Testis (tissue), 3 donors: ENCODE results near the gene F11. TPM values are rescaled to one million over a fixed set of nuclear protein-coding genes. Genes with fewer than 3 reads are reported as not detected.
"Not testable (repeated sequence)": the region's sequence is repeated elsewhere in the genome, so short reads cannot be mapped to it uniquely, and the experiment has no call there.

ENCODE experiments used
- DNase-seq: peaks from one replicate; pipeline ENCODE4 v3.0.0-alpha.2; 2019
- H3K27ac ChIP-seq, 2 donors: fragments of 200-600 bp; sonication (generic); one replicate each; pipeline ENCODE4 v1.5.1; 2019
- H3K27me3 ChIP-seq: fragments of 200-600 bp; sonication (generic); one replicate; pipeline ENCODE4 v1.5.1; 2019
- H3K36me3 ChIP-seq: fragments of 200-600 bp; sonication (generic); one replicate; pipeline ENCODE4 v1.5.1; 2017; ENCODE audit warnings: low read depth; ENCODE audit errors: missing control alignments
- H3K4me1 ChIP-seq: fragments of 200-600 bp; sonication (generic); one replicate; pipeline ENCODE4 v1.5.1; 2019
- H3K4me3 ChIP-seq, 2 donors: fragments of 200-600 bp; sonication (generic); one replicate each; pipeline ENCODE4 v1.5.1; 2017 to 2019
- H3K9me3 ChIP-seq: fragments of 200-600 bp; sonication (generic); one replicate; pipeline ENCODE4 v1.5.1; 2017
- CTCF ChIP-seq, 3 experiments: fragments of 450-650 bp in 2 of 3; fragments of 200-600 bp in 1 of 3; sonication (generic) in 1 of 3; IDR thresholded peaks; one replicate each; pipeline ENCODE4 v1.5.1; 2016 to 2019; ENCODE audit warnings: antibody characterized with exemption in 3 of 3, mild to moderate bottlenecking in 2 of 3, moderate library complexity in 1 of 3
- POLR2A ChIP-seq: fragments of 450-650 bp; IDR thresholded peaks from one replicate; pipeline ENCODE4 v1.6.1; 2017; ENCODE audit warnings: antibody characterized with exemption, mild to moderate bottlenecking, moderate library complexity
- WGBS, 2 donors: methylation state at CpG; one replicate each; pipeline ENCODE4 v1.1.5; 2018; 5-methylcytosine and 5-hydroxymethylcytosine counted together
- intact Hi-C: fragments of 100-400 bp; cut with DNase I; formaldehyde crosslinking; loops from one replicate; pipeline ENCODE4 v1.15.1; 2023; ENCODE audit warnings: low total_unique reads
- polyA plus RNA-seq: library from polyadenylated mRNA; stranded (reverse); fragments of 350-450 nt; fragmentation: Illumina TruSeq; extraction: RNeasy Lipid Tissue Mini Kit (QIAGEN cat#74804); gene quantifications from one replicate; pipeline ENCODE4 v1.2.3, GENCODE V29; 2014; ENCODE audit warnings: low read depth, low replicate concordance; ENCODE audit not compliant: insufficient read depth
- total RNA-seq, 2 donors: library from RNA; depleted of rRNA; stranded (reverse); fragments of >200 nt; gene quantifications; one replicate each; pipeline ENCODE4 v1.2.3, GENCODE V29; 2016

The F11 gene
- total and polyA plus RNA-seq, 3 donors from 2014 or later = 0.19 TPM; not detected in 2

GRCh38 chr4:186260117-186260503 lies 5.9 kb upstream of the F11 start:
- WGBS, 2 donors = 80 to 87% methylated on average over 6 of the region's 6 CpGs
- TF ChIP-seq POLR2A (no peak), CTCF (IDR thresholded peaks at IDR 0.05) (no peak)

GRCh38 chr4:186260504-186261448 lies 5.2 kb upstream of the F11 start:
- WGBS, 2 donors = 47 to 75% methylated on average over 9 to 12 of the region's 12 CpGs
- no peak for TF ChIP-seq CTCF (IDR thresholded peaks at IDR 0.05)
- no peak for TF ChIP-seq POLR2A
- Histone ChIP-seq H3K27me3 (no peaks in the 10 kb centered on the region), H3K4me1 (peaks cover 7% of the 10 kb centered on the region), H3K27ac (no peak overlapping the region), H3K36me3 (no peaks in the 10 kb centered on the region), H3K4me3 (no peak overlapping the region), H3K9me3 (no peaks in the 10 kb centered on the region)
- peak; percentile 72 for DNase-seq
- intact Hi-C loops = no loop called here

More at GRCh38 chr4:186260117-186260503, 5.9 kb upstream of the F11 start:
- no peak overlapping the region for H3K4me3 ChIP-seq
- intact Hi-C loops = no loop called here
- no peak overlapping the region for H3K27ac ChIP-seq
- H3K9me3 ChIP-seq = no peaks in the 10 kb centered on the region
- no peak for DNase-seq
- no peaks in the 10 kb centered on the region for H3K27me3 ChIP-seq
- peaks cover 7% of the 10 kb centered on the region for H3K4me1 ChIP-seq
- no peaks in the 10 kb centered on the region for H3K36me3 ChIP-seq

GRCh38 chr4:186264660-186265059 lies 1.3 kb upstream of the F11 start:
- 85% methylated on average over 7 of the region's 7 CpGs for WGBS, 2 donors
- H3K4me3 ChIP-seq = no peak overlapping the region
- H3K36me3 ChIP-seq = no peaks in the 10 kb centered on the region

GRCh38 chr4:186265250-186265649 lies 739 bp upstream of the F11 start:
- WGBS, 2 donors = 81% methylated on average over 11 of the region's 11 CpGs
- H3K4me1 ChIP-seq = peaks cover 11% of the 10 kb centered on the region
- H3K27ac ChIP-seq, H3K9me3 ChIP-seq, DNase-seq, intact Hi-C loops, H3K36me3 ChIP-seq, H3K27me3 ChIP-seq, H3K4me3 ChIP-seq: not testable (repeated sequence)

More at GRCh38 chr4:186264660-186265059, 1.3 kb upstream of the F11 start:
- DNase-seq = no peak
- no peaks in the 10 kb centered on the region for H3K9me3 ChIP-seq
- no peaks in the 10 kb centered on the region for H3K27me3 ChIP-seq
- H3K27ac ChIP-seq = no peak overlapping the region
- TF ChIP-seq POLR2A (no peak), CTCF (IDR thresholded peaks at IDR 0.05) (no peak)
- peaks cover 11% of the 10 kb centered on the region for H3K4me1 ChIP-seq
- intact Hi-C loops = no loop called here

GRCh38 chr4:186266729-186267456 lies 904 bp downstream of the F11 start:
- Histone ChIP-seq H3K27ac (no peak overlapping the region), H3K4me3 (no peak overlapping the region), H3K9me3 (no peaks in the 10 kb centered on the region), H3K36me3 (no peaks in the 10 kb centered on the region), H3K27me3 (no peaks in the 10 kb centered on the region), H3K4me1 (peaks cover 3% of the 10 kb centered on the region)
- TF ChIP-seq CTCF (IDR thresholded peaks at IDR 0.05) = no peak
- no peak for TF ChIP-seq POLR2A
- intact Hi-C loops = no loop called here
- peak; percentile 28 for DNase-seq
- 25 to 26% methylated on average over 8 of the region's 8 CpGs for WGBS, 2 donors
